WTC11 (cell line): ENCODE data around the gene KRT86. TPM values are rescaled to one million over a fixed set of nuclear protein-coding genes. Genes with fewer than 3 reads are reported as not detected.

Experiments used
- ATAC-seq: fragments of 200-7000 bp; cut with Tn5 transposase; 2 replicates; pipeline ENCODE4 v1.10.0; 2021; ENCODE audit warnings: mild to moderate bottlenecking, moderate library complexity
- CTCF ChIA-PET: fragments of 300-600 bp; sonication (Branson Sonifier 250); formaldehyde crosslinking; loops from one replicate; lab custom pipeline; 2021; ENCODE audit warnings: antibody characterized with exemption; lab: Charles Lee
- POLR2A ChIA-PET: fragments of 350-600 bp; sonication (Branson Sonifier 250); formaldehyde crosslinking; loops from one replicate; lab custom pipeline; 2021; ENCODE audit warnings: antibody characterized with exemption; lab: Charles Lee
- DNase-seq: peaks from one replicate; pipeline ENCODE4 v3.0.0; 2021; ENCODE audit warnings: low spot score
- H3K27ac Mint-ChIP-seq: 2 replicates; pipeline ENCODE4 v1.8.0; 2021; ENCODE audit warnings: mixed read lengths
- H3K27me3 Mint-ChIP-seq: 2 replicates; pipeline ENCODE4 v1.8.0; 2021; ENCODE audit warnings: low read depth, mild to moderate bottlenecking, moderate library complexity, mixed read lengths
- H3K36me3 Mint-ChIP-seq: 2 replicates; pipeline ENCODE4 v1.8.0; 2021; ENCODE audit warnings: mixed read lengths
- H3K4me1 Mint-ChIP-seq: 2 replicates; pipeline ENCODE4 v1.8.0; 2022; ENCODE audit warnings: mixed read lengths
- H3K4me3 Mint-ChIP-seq: 2 replicates; pipeline ENCODE4 v1.8.0; 2021; ENCODE audit warnings: mild to moderate bottlenecking, moderate library complexity, mixed read lengths
- H3K9me3 Mint-ChIP-seq: 2 replicates; pipeline ENCODE4 v1.8.0; 2021; ENCODE audit warnings: mixed read lengths
- ESRRA ChIP-seq: sonication (generic); formaldehyde crosslinking; IDR thresholded peaks from 2 replicates; pipeline ENCODE4 v1.8.1; 2022; ENCODE audit warnings: mild to moderate bottlenecking, missing genetic modification reagents, borderline replicate concordance
- ETV6 ChIP-seq: sonication (generic); formaldehyde crosslinking; IDR thresholded peaks from 2 replicates; pipeline ENCODE4 v1.8.1; 2022; ENCODE audit warnings: mild to moderate bottlenecking, missing genetic modification reagents
- FOXK1 ChIP-seq: sonication (generic); formaldehyde crosslinking; IDR thresholded peaks from 2 replicates; pipeline ENCODE4 v1.8.0; 2022; ENCODE audit warnings: mild to moderate bottlenecking, moderate library complexity, missing genetic modification reagents
- GRHL2 ChIP-seq: fragments of 250-450 bp; sonication (Bioruptor Pico); IDR thresholded peaks from 2 replicates; pipeline ENCODE4 v1.8.0; 2022; ENCODE audit warnings: mild to moderate bottlenecking, moderate library complexity; ENCODE audit not compliant: insufficient replicate concordance, severe bottlenecking
- GTF2I ChIP-seq: fragments of 250-450 bp; sonication (Bioruptor Pico); conservative IDR thresholded peaks from 2 replicates; pipeline ENCODE4 v1.4.0; 2021; ENCODE audit warnings: mild to moderate bottlenecking
- KAT7 ChIP-seq: sonication (generic); formaldehyde crosslinking; IDR thresholded peaks from 2 replicates; pipeline ENCODE4 v1.8.1; 2023; ENCODE audit warnings: missing genetic modification reagents, mild to moderate bottlenecking, borderline replicate concordance
- MAX ChIP-seq: sonication (generic); formaldehyde crosslinking; IDR thresholded peaks from 2 replicates; pipeline ENCODE4 v1.8.0; 2022; ENCODE audit warnings: mild to moderate bottlenecking, missing genetic modification reagents
- PRRX2 ChIP-seq: fragments of 250-450 bp; sonication (Bioruptor Pico); IDR thresholded peaks from 2 replicates; pipeline ENCODE4 v1.8.0; 2021; ENCODE audit warnings: mild to moderate bottlenecking
- RELA ChIP-seq: sonication (generic); formaldehyde crosslinking; IDR thresholded peaks from 2 replicates; pipeline ENCODE4 v1.8.1; 2022; ENCODE audit warnings: missing genetic modification reagents, mild to moderate bottlenecking, borderline replicate concordance
- TEAD4 ChIP-seq: sonication (generic); formaldehyde crosslinking; IDR thresholded peaks from 2 replicates; pipeline ENCODE4 v1.8.0; 2022; ENCODE audit warnings: mild to moderate bottlenecking, missing genetic modification reagents
- ZNF317 ChIP-seq: sonication (generic); formaldehyde crosslinking; IDR thresholded peaks from 2 replicates; pipeline ENCODE4 v1.8.1; 2023; ENCODE audit warnings: low read depth, mild to moderate bottlenecking, moderate library complexity, missing genetic modification reagents, borderline replicate concordance
- ZNF425 ChIP-seq: fragments of 250-450 bp; sonication (Bioruptor Pico); conservative IDR thresholded peaks from 2 replicates; pipeline ENCODE4 v1.9.0; 2021; ENCODE audit warnings: mild to moderate bottlenecking
- total RNA-seq: library from RNA; stranded (reverse); gene quantifications from 3 replicates; pipeline ENCODE4 v1.2.3, GENCODE V29; 2021
- TF ChIP-seq, protein P1 (sequence below): fragments of 250-450 bp; sonication (Bioruptor Pico); IDR thresholded peaks from 2 replicates; pipeline ENCODE4 v1.9.0; 2021; ENCODE audit warnings: mild to moderate bottlenecking
- TF ChIP-seq, protein P2 (sequence below): sonication (generic); formaldehyde crosslinking; IDR thresholded peaks from 2 replicates; pipeline ENCODE4 v1.8.1; 2023; ENCODE audit warnings: mild to moderate bottlenecking, missing genetic modification reagents
- TF ChIP-seq, protein P3 (sequence below): sonication (generic); formaldehyde crosslinking; IDR thresholded peaks from 2 replicates; pipeline ENCODE4 v1.8.1; 2022; ENCODE audit warnings: missing genetic modification reagents, borderline replicate concordance

The KRT86 gene
- total RNA-seq, 1 experiment from 2014 or later, result 0.11 TPM

DNA sequence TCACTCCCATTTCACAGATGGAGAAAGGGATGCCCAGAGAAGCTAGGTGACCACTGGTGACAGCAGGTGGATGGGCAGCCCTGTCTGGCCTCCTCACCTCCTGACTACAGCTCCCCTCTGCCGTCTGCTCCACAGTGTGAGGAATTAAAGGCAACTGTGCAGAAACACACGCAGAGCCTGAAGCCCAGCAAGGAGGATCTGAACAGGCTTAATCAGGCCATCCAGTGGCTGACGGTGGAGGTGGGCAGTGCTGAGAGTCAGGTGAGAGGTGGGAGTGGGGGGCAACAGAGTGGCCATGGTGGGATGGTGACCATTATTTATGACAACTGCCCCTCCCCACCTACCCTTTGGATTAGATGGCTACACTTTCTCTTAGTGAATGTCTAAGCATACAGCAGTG, 1.2 kb downstream of the KRT86 start:
- no peak for DNase-seq
- ChIA-PET CTCF (interaction anchor here (1.0 to 4.8 kb wide), 4 partner anchors 11 to 119 kb away, joined by 3 to 76 read pairs (median 5); no protein-coding TSS in a partner anchor), POLR2A (no interaction called here)
- H3K27me3 Mint-ChIP-seq, result peaks cover 20% of the 10 kb centered on the region
- no peak for TF ChIP-seq PRRX2 (CRISPR knock-in tag)
- TF ChIP-seq, all 79 proteins: peak for 0
- Mint-ChIP-seq H3K9me3 (no peaks in the 10 kb centered on the region), H3K36me3 (no peaks in the 10 kb centered on the region), H3K4me3 (no peak overlapping the region), H3K27ac (no peak overlapping the region), H3K4me1 (peaks cover 5% of the 10 kb centered on the region)
- no peak for ATAC-seq

DNA sequence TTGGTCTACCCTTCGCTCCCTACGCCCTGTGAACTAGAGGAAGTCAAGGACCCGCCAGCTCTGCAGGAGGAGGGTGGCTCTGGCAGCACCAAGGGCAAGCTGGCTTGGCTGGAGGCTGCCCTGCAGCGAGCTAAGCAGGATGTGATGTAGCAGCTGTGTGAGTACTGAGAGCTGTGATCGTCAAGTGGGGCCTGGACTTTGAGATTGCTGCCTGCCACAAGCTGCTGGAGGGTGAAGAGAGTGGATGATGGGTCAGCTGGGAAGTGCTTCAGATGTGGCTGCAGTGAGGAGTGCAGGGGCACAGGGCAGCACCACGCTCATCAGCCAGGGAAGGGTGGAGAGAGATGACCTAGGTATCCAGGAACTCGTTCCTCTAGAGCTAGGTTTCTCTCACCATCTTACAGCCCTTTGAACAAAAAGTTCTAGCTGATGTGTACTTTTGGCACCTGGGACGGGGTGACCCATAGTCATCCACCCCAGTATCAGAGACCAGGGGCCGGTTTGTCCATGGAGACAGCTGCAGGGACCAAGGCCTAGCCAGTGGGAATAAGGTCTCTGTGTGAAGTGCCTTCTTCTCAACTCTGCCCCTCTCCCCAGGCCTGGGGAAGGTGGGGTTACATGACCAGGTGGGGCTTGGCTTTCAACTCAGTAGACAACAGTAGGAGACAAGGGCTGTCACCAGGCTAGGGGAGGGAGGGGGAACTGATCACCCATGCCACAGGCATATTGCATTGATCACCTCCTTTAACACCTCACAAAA, 3.2 kb downstream of the KRT86 start:
- H3K4me1 Mint-ChIP-seq, result peaks cover 5% of the 10 kb centered on the region
- ChIA-PET POLR2A (no interaction called here), CTCF (interaction anchor here (0.8 to 6.2 kb wide), 16 partner anchors 10 to 155 kb away, joined by 3 to 122 read pairs (median 28); partner anchors contain the start of gene KRT7)
- peaks cover 20% of the 10 kb centered on the region for H3K27me3 Mint-ChIP-seq
- H3K36me3 Mint-ChIP-seq, result no peaks in the 10 kb centered on the region
- DNase-seq (no peak), ATAC-seq (no peak)
- H3K9me3 Mint-ChIP-seq, result no peaks in the 10 kb centered on the region
- TF ChIP-seq ETV6 (no peak), ZNF317 (no peak), GTF2I (CRISPR knock-in tag) (no peak), ZNF425 (CRISPR knock-in tag) (no peak), MAX (CRISPR knock-in tag) (no peak), GRHL2 (CRISPR knock-in tag) (no peak), ESRRA (CRISPR knock-in tag) (no peak), KAT7 (CRISPR knock-in tag) (no peak), FOXK1 (CRISPR knock-in tag) (no peak), TEAD4 (CRISPR knock-in tag) (no peak), RELA (CRISPR knock-in tag) (no peak)
- TF ChIP-seq, protein P1, sequence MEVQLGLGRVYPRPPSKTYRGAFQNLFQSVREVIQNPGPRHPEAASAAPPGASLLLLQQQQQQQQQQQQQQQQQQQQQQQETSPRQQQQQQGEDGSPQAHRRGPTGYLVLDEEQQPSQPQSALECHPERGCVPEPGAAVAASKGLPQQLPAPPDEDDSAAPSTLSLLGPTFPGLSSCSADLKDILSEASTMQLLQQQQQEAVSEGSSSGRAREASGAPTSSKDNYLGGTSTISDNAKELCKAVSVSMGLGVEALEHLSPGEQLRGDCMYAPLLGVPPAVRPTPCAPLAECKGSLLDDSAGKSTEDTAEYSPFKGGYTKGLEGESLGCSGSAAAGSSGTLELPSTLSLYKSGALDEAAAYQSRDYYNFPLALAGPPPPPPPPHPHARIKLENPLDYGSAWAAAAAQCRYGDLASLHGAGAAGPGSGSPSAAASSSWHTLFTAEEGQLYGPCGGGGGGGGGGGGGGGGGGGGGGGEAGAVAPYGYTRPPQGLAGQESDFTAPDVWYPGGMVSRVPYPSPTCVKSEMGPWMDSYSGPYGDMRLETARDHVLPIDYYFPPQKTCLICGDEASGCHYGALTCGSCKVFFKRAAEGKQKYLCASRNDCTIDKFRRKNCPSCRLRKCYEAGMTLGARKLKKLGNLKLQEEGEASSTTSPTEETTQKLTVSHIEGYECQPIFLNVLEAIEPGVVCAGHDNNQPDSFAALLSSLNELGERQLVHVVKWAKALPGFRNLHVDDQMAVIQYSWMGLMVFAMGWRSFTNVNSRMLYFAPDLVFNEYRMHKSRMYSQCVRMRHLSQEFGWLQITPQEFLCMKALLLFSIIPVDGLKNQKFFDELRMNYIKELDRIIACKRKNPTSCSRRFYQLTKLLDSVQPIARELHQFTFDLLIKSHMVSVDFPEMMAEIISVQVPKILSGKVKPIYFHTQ (CRISPR knock-in tag), result no peak
- TF ChIP-seq, protein P2, sequence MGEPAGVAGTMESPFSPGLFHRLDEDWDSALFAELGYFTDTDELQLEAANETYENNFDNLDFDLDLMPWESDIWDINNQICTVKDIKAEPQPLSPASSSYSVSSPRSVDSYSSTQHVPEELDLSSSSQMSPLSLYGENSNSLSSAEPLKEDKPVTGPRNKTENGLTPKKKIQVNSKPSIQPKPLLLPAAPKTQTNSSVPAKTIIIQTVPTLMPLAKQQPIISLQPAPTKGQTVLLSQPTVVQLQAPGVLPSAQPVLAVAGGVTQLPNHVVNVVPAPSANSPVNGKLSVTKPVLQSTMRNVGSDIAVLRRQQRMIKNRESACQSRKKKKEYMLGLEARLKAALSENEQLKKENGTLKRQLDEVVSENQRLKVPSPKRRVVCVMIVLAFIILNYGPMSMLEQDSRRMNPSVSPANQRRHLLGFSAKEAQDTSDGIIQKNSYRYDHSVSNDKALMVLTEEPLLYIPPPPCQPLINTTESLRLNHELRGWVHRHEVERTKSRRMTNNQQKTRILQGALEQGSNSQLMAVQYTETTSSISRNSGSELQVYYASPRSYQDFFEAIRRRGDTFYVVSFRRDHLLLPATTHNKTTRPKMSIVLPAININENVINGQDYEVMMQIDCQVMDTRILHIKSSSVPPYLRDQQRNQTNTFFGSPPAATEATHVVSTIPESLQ (CRISPR knock-in tag), result no peak
- TF ChIP-seq, protein P3, sequence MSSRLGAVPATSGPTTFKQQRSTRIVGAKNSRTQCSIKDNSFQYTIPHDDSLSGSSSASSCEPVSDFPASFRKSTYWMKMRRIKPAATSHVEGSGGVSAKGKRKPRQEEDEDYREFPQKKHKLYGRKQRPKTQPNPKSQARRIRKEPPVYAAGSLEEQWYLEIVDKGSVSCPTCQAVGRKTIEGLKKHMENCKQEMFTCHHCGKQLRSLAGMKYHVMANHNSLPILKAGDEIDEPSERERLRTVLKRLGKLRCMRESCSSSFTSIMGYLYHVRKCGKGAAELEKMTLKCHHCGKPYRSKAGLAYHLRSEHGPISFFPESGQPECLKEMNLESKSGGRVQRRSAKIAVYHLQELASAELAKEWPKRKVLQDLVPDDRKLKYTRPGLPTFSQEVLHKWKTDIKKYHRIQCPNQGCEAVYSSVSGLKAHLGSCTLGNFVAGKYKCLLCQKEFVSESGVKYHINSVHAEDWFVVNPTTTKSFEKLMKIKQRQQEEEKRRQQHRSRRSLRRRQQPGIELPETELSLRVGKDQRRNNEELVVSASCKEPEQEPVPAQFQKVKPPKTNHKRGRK (CRISPR knock-in tag), result no peak
- no peak overlapping the region for H3K4me3 Mint-ChIP-seq
- no peak overlapping the region for H3K27ac Mint-ChIP-seq
